ENCODE results near the gene KCNJ5.

DNA sequence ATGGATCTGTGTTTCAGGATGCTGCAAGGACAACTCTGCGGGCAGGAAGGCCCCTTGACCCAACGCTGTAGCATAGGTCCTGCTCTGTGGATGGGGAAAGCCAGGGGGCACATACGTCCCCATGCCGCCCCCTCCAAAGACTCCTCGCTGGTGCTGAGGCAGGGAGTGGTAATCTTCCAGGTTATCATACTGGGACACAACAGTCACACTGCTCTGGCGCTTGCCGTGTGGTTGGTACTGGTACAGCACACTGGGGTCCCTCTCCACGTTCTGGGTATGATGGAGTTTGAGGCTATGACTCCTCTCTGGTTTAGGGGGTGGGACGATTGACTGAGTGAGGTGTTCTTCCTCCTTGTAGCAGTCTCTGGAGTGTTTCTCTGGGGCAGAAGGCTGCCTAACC lies 77.8 kb downstream of the KCNJ5 start:
- TF ChIP-seq, protein P1, sequence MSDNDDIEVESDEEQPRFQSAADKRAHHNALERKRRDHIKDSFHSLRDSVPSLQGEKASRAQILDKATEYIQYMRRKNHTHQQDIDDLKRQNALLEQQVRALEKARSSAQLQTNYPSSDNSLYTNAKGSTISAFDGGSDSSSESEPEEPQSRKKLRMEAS (CRISPR knock-in tag; IDR thresholded peaks at IDR 0.05), result no peak
- TF ChIP-seq, protein P2, sequence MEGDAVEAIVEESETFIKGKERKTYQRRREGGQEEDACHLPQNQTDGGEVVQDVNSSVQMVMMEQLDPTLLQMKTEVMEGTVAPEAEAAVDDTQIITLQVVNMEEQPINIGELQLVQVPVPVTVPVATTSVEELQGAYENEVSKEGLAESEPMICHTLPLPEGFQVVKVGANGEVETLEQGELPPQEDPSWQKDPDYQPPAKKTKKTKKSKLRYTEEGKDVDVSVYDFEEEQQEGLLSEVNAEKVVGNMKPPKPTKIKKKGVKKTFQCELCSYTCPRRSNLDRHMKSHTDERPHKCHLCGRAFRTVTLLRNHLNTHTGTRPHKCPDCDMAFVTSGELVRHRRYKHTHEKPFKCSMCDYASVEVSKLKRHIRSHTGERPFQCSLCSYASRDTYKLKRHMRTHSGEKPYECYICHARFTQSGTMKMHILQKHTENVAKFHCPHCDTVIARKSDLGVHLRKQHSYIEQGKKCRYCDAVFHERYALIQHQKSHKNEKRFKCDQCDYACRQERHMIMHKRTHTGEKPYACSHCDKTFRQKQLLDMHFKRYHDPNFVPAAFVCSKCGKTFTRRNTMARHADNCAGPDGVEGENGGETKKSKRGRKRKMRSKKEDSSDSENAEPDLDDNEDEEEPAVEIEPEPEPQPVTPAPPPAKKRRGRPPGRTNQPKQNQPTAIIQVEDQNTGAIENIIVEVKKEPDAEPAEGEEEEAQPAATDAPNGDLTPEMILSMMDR (IDR thresholded peaks at IDR 0.05), result no peak
- TF ChIP-seq ETV6 (CRISPR knock-in tag; IDR thresholded peaks at IDR 0.05) (no peak), ZNF423 (CRISPR knock-in tag; IDR thresholded peaks at IDR 0.05) (no peak), NR3C1 (CRISPR knock-in tag; conservative IDR thresholded peaks at IDR 0.05; ENCODE audit: low read depth) (no peak), CBFB (CRISPR knock-in tag; IDR thresholded peaks at IDR 0.05; ENCODE audit: low read depth) (no peak)
- TF ChIP-seq, protein P3, sequence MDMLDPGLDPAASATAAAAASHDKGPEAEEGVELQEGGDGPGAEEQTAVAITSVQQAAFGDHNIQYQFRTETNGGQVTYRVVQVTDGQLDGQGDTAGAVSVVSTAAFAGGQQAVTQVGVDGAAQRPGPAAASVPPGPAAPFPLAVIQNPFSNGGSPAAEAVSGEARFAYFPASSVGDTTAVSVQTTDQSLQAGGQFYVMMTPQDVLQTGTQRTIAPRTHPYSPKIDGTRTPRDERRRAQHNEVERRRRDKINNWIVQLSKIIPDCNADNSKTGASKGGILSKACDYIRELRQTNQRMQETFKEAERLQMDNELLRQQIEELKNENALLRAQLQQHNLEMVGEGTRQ (CRISPR knock-in tag; IDR thresholded peaks at IDR 0.05), result no peak
- TF ChIP-seq, protein P4, sequence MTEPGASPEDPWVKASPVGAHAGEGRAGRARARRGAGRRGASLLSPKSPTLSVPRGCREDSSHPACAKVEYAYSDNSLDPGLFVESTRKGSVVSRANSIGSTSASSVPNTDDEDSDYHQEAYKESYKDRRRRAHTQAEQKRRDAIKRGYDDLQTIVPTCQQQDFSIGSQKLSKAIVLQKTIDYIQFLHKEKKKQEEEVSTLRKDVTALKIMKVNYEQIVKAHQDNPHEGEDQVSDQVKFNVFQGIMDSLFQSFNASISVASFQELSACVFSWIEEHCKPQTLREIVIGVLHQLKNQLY (CRISPR knock-in tag; IDR thresholded peaks at IDR 0.05), result no peak
- TF ChIP-seq, protein P5, sequence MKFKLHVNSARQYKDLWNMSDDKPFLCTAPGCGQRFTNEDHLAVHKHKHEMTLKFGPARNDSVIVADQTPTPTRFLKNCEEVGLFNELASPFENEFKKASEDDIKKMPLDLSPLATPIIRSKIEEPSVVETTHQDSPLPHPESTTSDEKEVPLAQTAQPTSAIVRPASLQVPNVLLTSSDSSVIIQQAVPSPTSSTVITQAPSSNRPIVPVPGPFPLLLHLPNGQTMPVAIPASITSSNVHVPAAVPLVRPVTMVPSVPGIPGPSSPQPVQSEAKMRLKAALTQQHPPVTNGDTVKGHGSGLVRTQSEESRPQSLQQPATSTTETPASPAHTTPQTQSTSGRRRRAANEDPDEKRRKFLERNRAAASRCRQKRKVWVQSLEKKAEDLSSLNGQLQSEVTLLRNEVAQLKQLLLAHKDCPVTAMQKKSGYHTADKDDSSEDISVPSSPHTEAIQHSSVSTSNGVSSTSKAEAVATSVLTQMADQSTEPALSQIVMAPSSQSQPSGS (CRISPR knock-in tag; IDR thresholded peaks at IDR 0.05; ENCODE audit: borderline replicate concordance, low read depth), result no peak

Measured in WTC11 (cell line).